Astrocyte (in vitro differentiated cells and primary cell): ENCODE data around the gene PPP6C. TPM values are rescaled to one million over a fixed set of nuclear protein-coding genes. Genes with fewer than 3 reads are reported as not detected.
"Not testable (repeated sequence)": the region's sequence is repeated elsewhere in the genome, so short reads cannot be mapped to it uniquely, and the experiment has no call there.

Experiments
- DNase-seq: peaks from one replicate; pipeline ENCODE4 v3.0.0-alpha.2; 2010; ENCODE audit warnings: low read depth
- FAIRE-seq: peaks from 2 replicates; lab custom pipeline; 2011; peaks lifted over from hg19 to GRCh38; lab: Jason Lieb, UNC
- H2AFZ ChIP-seq: 2 replicates; pipeline ENCODE4 v1.6.0; 2012; ENCODE audit warnings: low read depth, low read length, inconsistent platforms
- H3K27ac ChIP-seq: 2 replicates; pipeline ENCODE4 v1.5.1; 2011; ENCODE audit warnings: low read depth, low read length, inconsistent platforms
- H3K27me3 ChIP-seq: 2 replicates; pipeline ENCODE4 v1.6.0; 2011; ENCODE audit warnings: low read length, inconsistent platforms; ENCODE audit not compliant: insufficient read depth
- H3K36me3 ChIP-seq: 2 replicates; pipeline ENCODE4 v1.5.1; 2011; ENCODE audit warnings: low read length, inconsistent platforms; ENCODE audit not compliant: insufficient read depth
- H3K4me1 ChIP-seq: 2 replicates; pipeline ENCODE4 v1.5.1; 2011; ENCODE audit warnings: low read length, inconsistent platforms; ENCODE audit not compliant: insufficient read depth
- H3K4me2 ChIP-seq: 2 replicates; pipeline ENCODE4 v1.6.0; 2012; ENCODE audit warnings: low read length, inconsistent platforms
- H3K4me3 ChIP-seq: 2 replicates; pipeline ENCODE4 v1.5.1; 2011; ENCODE audit warnings: low read depth, mild to moderate bottlenecking, low read length, inconsistent platforms; ENCODE audit not compliant: insufficient read depth
- H3K79me2 ChIP-seq: 2 replicates; pipeline ENCODE4 v1.6.0; 2012; ENCODE audit warnings: mild to moderate bottlenecking, low read length, inconsistent platforms; ENCODE audit not compliant: insufficient read depth
- H3K9ac ChIP-seq: 2 replicates; pipeline ENCODE4 v1.6.0; 2012; ENCODE audit warnings: mild to moderate bottlenecking, low read length, inconsistent platforms
- H3K9me3 ChIP-seq: 2 replicates; pipeline ENCODE4 v1.5.1; 2012; ENCODE audit warnings: low read depth, mild to moderate bottlenecking, low read length, inconsistent platforms; ENCODE audit not compliant: insufficient read depth
- H4K20me1 ChIP-seq: 2 replicates; pipeline ENCODE4 v1.6.0; 2012; ENCODE audit warnings: low read length, inconsistent platforms; ENCODE audit not compliant: insufficient read depth
- H3K27ac Mint-ChIP-seq: one replicate; pipeline ENCODE4 v1.8.0; 2021; ENCODE audit warnings: mild to moderate bottlenecking, mixed read lengths; ENCODE audit not compliant: unreplicated experiment
- H3K27me3 Mint-ChIP-seq: one replicate; pipeline ENCODE4 v1.8.0; 2021; ENCODE audit warnings: low read depth, mixed read lengths; ENCODE audit not compliant: unreplicated experiment
- H3K36me3 Mint-ChIP-seq: one replicate; pipeline ENCODE4 v1.8.0; 2021; ENCODE audit warnings: low read depth, mixed read lengths; ENCODE audit not compliant: unreplicated experiment
- H3K4me1 Mint-ChIP-seq: one replicate; pipeline ENCODE4 v1.8.0; 2021; ENCODE audit warnings: low read depth, mixed read lengths; ENCODE audit not compliant: unreplicated experiment
- H3K4me3 Mint-ChIP-seq: one replicate; pipeline ENCODE4 v1.8.0; 2021; ENCODE audit warnings: mild to moderate bottlenecking, moderate library complexity, mixed read lengths; ENCODE audit not compliant: unreplicated experiment
- H3K9me3 Mint-ChIP-seq: one replicate; pipeline ENCODE4 v1.8.0; 2021; ENCODE audit warnings: mild to moderate bottlenecking, mixed read lengths; ENCODE audit not compliant: unreplicated experiment
- EZH2 ChIP-seq: IDR thresholded peaks from 2 replicates; pipeline ENCODE4 v1.6.1; 2012; ENCODE audit warnings: mild to moderate bottlenecking, low read length, inconsistent platforms; ENCODE audit not compliant: insufficient read depth
- total RNA-seq: library from RNA; stranded (reverse); gene quantifications from 2 replicates; pipeline ENCODE4 v1.2.1, GENCODE V29; 2021
- TF ChIP-seq, protein P1 (sequence below): IDR thresholded peaks from 2 replicates; pipeline ENCODE4 v1.5.1; 2011; ENCODE audit warnings: low read depth, mild to moderate bottlenecking, inconsistent platforms, low read length, moderate library complexity; ENCODE audit not compliant: insufficient read depth

PPP6C gene
- total RNA-seq, 1 donor from 2014 or later = 41.1 TPM

DNA sequence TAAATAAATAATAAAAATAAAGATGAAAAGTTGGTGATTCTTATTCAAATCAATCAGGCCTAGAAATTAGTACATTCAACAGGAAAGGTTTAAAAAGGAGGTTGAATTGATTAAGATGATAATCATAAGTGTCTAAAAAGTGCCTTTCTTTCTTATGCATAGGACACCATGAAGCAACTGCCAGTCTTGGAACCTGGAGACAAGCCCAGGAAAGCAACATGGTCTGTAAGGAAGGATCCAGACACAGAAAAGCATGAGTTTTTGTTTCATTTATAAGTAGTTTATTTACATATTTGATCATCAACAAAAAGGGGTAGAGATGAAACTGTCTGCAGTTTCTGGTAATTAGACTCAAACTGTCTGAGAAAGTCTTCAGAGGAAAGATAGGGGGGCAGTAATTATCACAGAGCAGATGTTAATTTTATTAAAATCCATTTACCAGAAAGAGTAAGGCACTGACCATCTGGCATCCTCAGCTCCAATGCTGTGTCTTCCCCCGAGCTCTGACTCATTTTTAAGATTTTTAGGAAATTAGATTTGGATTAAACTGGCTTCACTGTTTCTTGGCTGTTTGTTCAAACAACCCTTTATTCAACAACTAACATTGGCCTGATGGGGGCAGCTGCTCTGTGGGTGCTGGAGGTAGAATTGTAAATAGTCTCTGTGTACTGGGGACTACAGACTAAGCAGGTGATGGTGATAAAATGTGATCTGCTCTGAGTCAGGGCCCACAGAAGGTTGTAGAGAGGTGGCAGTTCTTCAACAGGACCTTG is 13.4 kb upstream of the PPP6C start:
- H3K36me3 Mint-ChIP-seq = peaks cover 20% of the 10 kb centered on the region
- Histone ChIP-seq H2AFZ (no peak overlapping the region), H4K20me1 (peaks cover 5% of the 10 kb centered on the region), H3K36me3 (peaks cover 16% of the 10 kb centered on the region), H3K4me3 (no peak overlapping the region), H3K27ac (no peak overlapping the region), H3K9ac (no peak overlapping the region), H3K9me3 (no peaks in the 10 kb centered on the region), H3K4me1 (peaks cover 8% of the 10 kb centered on the region), H3K27me3 (no peaks in the 10 kb centered on the region), H3K4me2 (no peak overlapping the region), H3K79me2 (peaks cover 11% of the 10 kb centered on the region)
- H3K9me3 Mint-ChIP-seq = no peaks in the 10 kb centered on the region
- no peak overlapping the region for H3K27ac Mint-ChIP-seq
- FAIRE-seq = no peak
- no peak for DNase-seq
- H3K4me3 Mint-ChIP-seq = no peak overlapping the region
- H3K27me3 Mint-ChIP-seq = no peaks in the 10 kb centered on the region
- H3K4me1 Mint-ChIP-seq = peaks cover 6% of the 10 kb centered on the region
- TF ChIP-seq, protein P1, sequence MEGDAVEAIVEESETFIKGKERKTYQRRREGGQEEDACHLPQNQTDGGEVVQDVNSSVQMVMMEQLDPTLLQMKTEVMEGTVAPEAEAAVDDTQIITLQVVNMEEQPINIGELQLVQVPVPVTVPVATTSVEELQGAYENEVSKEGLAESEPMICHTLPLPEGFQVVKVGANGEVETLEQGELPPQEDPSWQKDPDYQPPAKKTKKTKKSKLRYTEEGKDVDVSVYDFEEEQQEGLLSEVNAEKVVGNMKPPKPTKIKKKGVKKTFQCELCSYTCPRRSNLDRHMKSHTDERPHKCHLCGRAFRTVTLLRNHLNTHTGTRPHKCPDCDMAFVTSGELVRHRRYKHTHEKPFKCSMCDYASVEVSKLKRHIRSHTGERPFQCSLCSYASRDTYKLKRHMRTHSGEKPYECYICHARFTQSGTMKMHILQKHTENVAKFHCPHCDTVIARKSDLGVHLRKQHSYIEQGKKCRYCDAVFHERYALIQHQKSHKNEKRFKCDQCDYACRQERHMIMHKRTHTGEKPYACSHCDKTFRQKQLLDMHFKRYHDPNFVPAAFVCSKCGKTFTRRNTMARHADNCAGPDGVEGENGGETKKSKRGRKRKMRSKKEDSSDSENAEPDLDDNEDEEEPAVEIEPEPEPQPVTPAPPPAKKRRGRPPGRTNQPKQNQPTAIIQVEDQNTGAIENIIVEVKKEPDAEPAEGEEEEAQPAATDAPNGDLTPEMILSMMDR = no peak
- no peak for TF ChIP-seq EZH2

DNA sequence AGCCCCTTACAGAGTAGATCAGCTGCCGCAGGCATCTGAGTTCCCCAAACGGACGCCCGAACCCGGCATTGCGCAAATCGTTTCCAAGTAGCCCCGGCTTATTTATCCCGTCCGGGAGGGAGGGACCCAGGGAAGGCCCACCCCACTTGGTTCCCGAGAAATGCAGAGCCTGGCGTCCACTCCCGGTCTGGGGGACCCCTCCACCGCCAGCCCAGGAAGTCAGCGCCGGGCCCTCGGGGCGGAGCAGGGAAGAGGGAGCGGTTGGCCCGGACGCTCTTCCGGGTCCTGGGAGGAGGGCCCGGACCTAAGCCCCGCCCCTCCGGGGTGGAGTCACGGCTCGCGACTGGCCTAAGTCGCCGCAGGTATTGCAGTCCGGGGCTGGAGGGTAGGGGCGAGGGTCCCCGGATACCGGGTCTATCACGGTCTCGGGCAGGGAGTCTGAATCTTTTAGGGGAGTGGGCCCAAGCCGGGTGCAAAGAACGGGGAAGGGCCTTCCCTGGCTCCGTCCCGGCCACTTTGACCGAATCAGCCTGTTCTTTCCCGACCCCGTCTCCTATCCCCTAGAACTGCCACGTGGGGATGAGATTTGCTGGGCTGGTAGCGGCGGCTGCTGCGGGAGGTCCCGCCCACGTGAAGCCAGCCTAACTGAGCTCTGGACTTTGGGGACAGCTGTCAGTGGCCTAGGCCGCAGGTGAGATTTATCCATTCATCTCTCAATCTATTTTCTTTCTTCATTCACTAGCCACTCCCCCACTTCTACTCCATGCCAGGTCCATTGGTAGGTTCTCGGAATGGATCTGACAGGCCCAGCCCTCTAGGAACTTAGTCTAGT is 10.8 kb upstream of the PPP6C start, which contains the start of gene RABEPK:
Gene RABEPK (plus strand): TSS at position 327 of the 832 bp plus-strand sequence. CDS start 2,472 bp downstream, outside the sequence.
- Mint-ChIP-seq H3K4me1 (peaks cover 6% of the 10 kb centered on the region), H3K9me3 (no peaks in the 10 kb centered on the region), H3K27me3 (peaks cover 2% of the 10 kb centered on the region), H3K4me3 (peak within 1 kb of the TSS; percentile 94), H3K36me3 (peaks cover 5% of the 10 kb centered on the region), H3K27ac (peak within 1 kb of the TSS; percentile 83)
- Histone ChIP-seq H4K20me1 (peaks cover 5% of the 10 kb centered on the region), H2AFZ (peak within 1 kb of the TSS; percentile 93), H3K27ac (peak within 1 kb of the TSS; percentile 64), H3K9me3 (no peaks in the 10 kb centered on the region), H3K4me2 (peak within 1 kb of the TSS; percentile 96), H3K36me3 (peaks cover 9% of the 10 kb centered on the region), H3K27me3 (no peaks in the 10 kb centered on the region), H3K9ac (peak within 1 kb of the TSS; percentile 86), H3K4me1 (peaks cover 8% of the 10 kb centered on the region), H3K79me2 (peaks cover 11% of the 10 kb centered on the region), H3K4me3 (peak within 1 kb of the TSS; percentile 85)
- FAIRE-seq (no peak), DNase-seq (peak; percentile 86)
- TF ChIP-seq, protein P1 = no peak
- no peak for TF ChIP-seq EZH2

DNA sequence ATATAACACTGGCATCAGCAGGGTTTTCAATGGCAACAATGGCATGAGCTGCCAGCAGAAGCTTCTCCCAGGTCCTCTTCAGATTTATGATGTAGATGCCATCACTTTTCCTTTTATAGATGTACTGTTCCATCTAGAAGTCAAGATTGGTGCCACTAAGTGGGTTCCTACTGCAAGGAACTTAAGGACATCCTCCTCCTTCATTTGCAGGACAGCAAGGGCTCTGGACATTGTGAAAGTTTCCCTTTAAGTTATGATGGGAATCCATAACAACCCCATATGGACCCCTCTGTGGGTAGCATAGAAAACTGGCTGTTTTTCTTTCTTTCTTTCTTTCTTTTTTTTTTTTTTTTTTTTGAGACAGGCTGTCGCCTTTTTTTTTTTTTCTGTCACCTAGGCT is 6.0 kb upstream of the PPP6C start:
- H3K9ac ChIP-seq, H3K4me1 Mint-ChIP-seq, FAIRE-seq, H3K27ac ChIP-seq, H4K20me1 ChIP-seq, H3K4me3 Mint-ChIP-seq, H3K27ac Mint-ChIP-seq, H3K9me3 Mint-ChIP-seq, H3K27me3 Mint-ChIP-seq, H2AFZ ChIP-seq, H3K9me3 ChIP-seq, H3K4me1 ChIP-seq, H3K4me3 ChIP-seq, H3K79me2 ChIP-seq, H3K4me2 ChIP-seq, H3K36me3 Mint-ChIP-seq, H3K27me3 ChIP-seq, H3K36me3 ChIP-seq, DNase-seq: not testable (repeated sequence)

DNA sequence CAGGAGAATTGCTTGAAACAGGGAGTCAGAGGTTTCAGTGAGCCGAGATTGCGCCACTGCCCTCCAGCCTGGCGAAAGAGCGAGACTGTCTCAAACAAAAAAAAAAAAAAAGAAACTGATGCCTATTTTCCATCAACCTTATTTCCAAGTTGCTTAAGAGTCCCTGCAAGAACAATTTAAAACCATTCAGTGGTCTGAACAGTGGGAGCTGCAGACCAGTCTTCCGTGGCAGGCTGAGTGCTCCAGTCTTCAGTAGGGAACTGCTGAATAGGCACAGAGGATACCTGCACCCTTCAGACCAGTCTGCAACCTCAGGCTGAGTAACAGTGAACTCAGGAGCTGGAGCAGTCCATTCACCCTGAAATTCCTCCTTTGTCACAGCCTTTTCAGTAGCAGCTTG is 4.9 kb upstream of the PPP6C start:
- H3K4me2 ChIP-seq, H3K4me3 Mint-ChIP-seq, H3K4me3 ChIP-seq, DNase-seq, FAIRE-seq, H3K9me3 ChIP-seq, H3K36me3 Mint-ChIP-seq, H3K27me3 Mint-ChIP-seq, H3K36me3 ChIP-seq, H3K9me3 Mint-ChIP-seq, H4K20me1 ChIP-seq, H3K9ac ChIP-seq, H3K4me1 Mint-ChIP-seq, H3K27ac Mint-ChIP-seq, H3K4me1 ChIP-seq, H3K27ac ChIP-seq, H2AFZ ChIP-seq, H3K27me3 ChIP-seq: not testable (repeated sequence)
- peaks cover 11% of the 10 kb centered on the region for H3K79me2 ChIP-seq
